ENCODE measurements around the gene TULP3.

GRCh38 chr12:2877953-2878732 lies 12.5 kb upstream of the TULP3 start:
- TF ChIP-seq, protein P1, sequence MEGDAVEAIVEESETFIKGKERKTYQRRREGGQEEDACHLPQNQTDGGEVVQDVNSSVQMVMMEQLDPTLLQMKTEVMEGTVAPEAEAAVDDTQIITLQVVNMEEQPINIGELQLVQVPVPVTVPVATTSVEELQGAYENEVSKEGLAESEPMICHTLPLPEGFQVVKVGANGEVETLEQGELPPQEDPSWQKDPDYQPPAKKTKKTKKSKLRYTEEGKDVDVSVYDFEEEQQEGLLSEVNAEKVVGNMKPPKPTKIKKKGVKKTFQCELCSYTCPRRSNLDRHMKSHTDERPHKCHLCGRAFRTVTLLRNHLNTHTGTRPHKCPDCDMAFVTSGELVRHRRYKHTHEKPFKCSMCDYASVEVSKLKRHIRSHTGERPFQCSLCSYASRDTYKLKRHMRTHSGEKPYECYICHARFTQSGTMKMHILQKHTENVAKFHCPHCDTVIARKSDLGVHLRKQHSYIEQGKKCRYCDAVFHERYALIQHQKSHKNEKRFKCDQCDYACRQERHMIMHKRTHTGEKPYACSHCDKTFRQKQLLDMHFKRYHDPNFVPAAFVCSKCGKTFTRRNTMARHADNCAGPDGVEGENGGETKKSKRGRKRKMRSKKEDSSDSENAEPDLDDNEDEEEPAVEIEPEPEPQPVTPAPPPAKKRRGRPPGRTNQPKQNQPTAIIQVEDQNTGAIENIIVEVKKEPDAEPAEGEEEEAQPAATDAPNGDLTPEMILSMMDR (IDR thresholded peaks at IDR 0.05), result no peak
- TF ChIP-seq POLR2A (IDR thresholded peaks at IDR 0.05), result no peak
